HG02852 (cell line): ENCODE measurements around the gene ZHX3.

Experiments
- ATAC-seq: cut with Tn5 transposase; IDR thresholded peaks from one replicate; pipeline ENCODE4 v1.9.1; 2021; ENCODE audit warnings: mild to moderate bottlenecking, moderate library complexity; ENCODE audit not compliant: unreplicated experiment

The ZHX3 gene, protein sequence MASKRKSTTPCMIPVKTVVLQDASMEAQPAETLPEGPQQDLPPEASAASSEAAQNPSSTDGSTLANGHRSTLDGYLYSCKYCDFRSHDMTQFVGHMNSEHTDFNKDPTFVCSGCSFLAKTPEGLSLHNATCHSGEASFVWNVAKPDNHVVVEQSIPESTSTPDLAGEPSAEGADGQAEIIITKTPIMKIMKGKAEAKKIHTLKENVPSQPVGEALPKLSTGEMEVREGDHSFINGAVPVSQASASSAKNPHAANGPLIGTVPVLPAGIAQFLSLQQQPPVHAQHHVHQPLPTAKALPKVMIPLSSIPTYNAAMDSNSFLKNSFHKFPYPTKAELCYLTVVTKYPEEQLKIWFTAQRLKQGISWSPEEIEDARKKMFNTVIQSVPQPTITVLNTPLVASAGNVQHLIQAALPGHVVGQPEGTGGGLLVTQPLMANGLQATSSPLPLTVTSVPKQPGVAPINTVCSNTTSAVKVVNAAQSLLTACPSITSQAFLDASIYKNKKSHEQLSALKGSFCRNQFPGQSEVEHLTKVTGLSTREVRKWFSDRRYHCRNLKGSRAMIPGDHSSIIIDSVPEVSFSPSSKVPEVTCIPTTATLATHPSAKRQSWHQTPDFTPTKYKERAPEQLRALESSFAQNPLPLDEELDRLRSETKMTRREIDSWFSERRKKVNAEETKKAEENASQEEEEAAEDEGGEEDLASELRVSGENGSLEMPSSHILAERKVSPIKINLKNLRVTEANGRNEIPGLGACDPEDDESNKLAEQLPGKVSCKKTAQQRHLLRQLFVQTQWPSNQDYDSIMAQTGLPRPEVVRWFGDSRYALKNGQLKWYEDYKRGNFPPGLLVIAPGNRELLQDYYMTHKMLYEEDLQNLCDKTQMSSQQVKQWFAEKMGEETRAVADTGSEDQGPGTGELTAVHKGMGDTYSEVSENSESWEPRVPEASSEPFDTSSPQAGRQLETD

DNA sequence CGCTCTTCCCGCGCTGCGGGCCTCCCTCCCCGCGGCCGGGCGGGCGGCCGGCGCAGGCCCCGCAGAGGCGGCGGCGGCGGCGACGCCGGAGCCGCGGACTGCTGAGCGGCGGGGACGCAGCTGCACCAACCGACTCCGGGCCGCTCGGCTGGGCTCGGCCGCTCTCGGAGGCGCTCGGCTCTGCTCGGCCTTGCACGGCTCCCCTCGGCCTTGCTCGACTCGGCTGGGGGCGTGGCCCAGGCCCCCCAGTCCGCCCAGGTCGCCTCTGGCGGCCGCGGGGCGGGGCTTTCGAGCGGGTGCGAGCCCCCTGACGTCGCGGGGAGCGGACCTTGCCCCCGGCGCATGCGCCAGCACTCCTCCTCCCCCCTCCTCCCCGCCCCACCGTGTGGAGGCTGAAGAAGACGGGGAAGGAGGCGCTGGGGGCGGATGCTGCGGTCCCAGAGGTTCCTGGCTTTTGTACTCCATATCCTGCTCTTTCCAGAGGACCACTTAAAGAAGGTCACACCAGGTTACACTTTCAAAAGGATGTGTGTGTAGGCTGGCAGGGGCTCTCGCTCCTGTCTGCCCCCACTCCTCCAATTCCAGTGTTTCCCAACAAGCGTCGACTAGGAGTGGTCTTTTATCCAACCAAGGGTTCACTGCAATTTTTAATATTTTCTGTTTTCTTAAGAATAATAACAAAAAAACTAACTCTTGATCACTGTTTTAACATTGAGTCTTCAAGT, at the start of gene ZHX3:
ZHX3 (minus strand) TSS at position 186 of the 725 bp plus-strand sequence. CDS start 112,815 bp downstream, outside the sequence.
- ATAC-seq: peak; percentile 96

DNA sequence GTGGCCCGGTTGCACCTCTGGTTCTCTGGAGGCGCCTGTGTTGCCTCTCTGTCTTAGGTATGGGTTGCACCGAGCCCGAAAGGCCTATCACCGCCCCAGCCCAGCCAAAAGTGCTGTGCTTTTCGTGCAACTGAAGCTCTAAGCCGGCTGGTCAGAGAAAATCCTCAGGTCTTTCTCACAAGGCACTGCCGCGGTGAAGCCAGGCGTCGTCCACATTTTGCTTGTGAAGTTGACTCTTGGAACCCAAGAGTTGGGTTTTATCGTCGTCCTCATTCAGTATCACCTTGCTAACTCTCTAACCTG, 49.8 kb upstream of the ZHX3 start:
- ATAC-seq: no peak

DNA sequence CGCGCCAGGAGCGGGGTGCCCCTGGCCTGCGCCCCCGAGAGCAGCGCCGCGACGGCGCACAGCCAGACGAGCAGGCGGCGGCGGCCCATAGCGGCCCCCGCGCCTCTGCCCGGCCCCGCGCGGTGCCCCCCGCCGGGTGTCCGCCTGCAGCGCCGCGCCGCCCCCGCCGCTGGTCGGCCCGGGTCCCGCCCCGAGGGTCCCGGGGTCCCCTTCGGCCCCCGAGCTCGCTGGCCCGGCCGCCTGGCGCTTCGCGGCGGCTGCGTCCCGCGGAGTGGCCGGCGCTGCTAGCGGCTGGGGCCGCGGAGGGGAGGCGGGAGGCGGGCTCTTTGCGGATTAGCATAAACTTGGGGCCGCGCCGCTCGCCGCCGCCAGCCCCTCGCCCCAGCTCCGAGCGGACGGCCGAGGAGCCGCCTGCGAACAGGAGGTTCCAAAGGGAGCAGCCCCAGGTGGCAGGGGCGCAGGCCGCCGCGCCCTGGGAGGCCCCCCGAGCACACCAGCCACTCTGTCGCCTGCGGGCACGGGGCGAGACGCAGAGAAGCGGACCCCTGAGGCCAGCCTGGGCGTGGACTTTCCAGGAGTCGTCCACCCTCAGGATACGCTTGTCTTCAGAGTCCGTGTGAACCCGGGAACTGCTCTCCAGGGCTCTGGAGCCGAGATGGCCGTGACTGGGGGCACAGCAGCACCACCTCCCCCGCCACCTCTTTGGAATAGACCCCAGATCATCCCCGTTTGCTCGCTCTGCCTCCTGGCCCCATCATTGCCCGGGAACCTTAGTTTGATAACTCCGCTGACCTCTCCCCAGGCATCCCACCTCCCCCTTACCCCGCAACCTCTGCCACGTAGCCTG, 49.2 kb upstream of the ZHX3 start, which contains the start of gene EMILIN3:
EMILIN3 (minus strand) TSS at position 273 of the 847 bp plus-strand sequence; CDS start at position 89, 184 bp downstream.
- no peak for ATAC-seq

DNA sequence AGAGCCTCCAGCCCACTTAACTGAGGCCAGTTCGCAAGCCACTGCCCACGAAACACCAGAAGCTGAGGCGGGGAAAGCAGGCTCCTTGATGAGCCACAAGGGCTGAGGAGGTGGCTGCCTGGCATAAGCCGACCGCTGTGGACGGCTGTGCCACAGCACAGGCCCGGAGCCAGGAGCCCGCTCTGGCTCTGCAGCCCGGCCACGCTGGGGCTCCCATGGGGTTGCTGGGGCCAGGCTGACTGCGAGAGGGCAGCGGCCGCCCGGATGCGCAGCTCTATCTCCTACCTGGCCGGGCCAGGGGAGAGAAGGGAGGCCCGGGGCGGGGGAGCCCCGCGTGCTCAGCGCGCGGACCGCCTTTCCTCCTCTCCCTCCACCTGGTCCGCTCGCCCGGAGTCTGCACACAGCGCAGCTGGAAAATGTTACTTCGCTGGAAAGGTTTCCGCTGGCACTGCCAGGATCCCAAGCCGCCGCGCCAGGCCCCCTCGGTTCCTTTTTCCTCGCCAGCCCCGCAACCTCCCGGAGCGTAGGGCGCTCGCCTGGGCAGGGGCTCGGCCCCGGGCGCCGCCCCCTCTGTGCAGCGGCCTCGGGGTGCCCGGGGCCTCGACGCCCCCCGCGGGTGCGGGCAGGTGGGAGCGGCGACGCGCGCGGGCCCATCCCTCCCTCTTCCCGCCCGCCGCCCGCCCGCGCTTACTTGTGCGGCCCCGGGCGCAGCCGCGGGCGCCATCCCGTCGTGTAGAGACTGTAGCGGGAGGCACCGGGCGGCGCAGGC, 48.4 kb upstream of the ZHX3 start:
- no peak for ATAC-seq

DNA sequence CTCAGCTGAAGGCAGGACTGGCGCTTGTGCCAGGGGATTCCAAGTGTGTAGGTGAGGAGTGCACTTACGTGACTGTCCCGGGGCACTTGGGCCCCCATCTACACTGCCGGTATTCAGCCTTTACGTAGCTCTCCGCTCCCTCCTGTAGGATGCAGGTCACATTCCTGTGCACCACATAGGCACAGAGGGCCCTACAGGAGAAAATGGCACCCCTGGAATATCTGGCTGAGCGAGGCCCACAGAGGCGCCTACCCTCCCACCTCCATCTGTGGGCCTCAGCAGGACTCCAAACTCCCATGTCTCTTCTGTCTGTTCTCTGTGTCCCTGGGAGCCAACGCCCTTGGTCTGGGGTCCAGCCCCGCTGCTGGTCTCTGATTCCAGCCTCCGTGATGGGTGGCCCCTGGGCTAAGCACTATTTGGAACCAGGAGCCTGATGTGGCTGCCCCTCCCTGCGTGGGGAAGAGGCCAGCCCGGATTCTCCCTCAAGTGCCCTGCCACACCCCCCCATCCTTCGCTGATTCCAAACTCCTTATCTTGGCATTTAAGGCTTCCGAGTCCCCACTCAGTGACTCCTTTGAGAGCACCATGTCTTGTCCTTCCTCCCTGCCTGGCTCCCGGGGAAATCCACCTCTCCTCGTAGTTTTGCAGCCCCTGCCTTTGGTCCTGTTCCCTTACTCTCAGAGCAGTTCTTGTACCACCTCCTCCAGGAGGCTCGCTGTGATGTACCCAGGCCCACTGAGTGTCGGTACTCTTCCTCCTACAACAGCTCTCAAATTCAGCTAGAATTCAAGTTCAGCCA, 47.6 kb upstream of the ZHX3 start:
- no peak for ATAC-seq

DNA sequence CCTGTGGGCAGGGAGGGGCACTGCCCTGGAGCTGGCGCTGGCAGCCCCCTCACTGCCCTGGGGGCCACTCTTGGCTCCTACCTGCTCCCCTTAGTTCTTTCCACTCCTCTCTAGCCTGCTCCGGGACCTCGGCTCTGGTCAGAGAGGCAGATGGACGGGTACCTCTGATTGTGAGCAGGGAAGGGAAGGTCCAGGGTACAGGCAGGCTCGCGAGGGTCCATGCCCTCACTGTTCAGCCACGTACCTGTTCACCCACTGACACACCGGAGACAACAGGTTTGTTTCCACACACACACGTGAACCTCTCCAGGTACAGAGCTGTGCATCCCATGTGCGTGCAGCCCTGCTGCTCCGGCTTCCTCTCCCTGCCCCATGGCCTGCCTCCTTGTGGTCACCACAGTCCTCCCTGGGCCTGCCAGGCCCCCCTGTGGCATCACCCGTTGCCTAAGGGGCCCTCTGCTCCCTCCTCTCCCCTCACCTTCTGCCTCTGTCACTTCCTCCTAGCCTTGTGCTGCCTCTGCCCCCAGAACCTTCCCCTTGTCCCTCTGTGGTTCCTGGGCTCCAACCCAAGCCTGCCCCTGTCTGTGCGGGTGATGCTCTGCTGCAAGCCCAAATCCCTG, 46.8 kb upstream of the ZHX3 start:
- no peak for ATAC-seq

DNA sequence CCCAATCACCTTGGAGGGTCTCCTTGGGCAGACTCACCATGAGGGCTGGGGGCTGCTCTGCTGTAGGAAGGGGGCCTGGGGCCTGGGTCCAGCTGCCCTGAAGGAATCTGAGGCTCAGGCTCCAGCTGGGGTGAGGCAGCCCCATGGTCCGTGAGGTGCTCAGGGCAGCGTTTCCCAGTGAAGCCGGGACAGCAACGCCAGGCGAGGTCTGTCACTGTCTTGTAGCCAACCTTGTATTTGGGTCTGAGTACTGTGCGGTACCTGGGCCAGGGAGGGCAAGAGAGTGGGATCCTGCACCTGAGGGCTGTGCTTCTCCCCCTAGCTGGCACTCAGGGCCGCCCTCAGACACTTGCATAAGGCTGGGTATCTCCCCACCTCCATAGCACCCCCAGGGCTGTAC, 46.1 kb upstream of the ZHX3 start:
- ATAC-seq: no peak

DNA sequence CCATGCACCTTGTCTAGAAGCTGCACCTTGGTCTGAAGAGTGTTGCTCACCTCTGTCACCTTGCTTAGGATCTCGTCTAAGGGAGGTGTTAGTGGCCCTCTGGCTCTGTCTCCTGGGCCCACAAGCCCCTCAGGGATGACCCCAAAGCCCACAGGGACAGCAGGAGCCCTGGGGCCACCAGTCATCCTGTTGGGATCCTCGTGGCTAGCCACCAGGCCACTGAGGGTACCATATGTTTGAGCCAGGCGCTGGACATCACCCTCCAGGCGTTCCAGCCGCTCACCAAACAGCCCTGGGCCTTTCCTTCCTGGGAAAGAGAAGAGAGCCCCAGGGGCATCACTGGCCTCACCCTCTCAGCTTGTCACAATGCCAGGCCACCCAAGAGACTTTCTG, 45.2 kb upstream of the ZHX3 start:
- no peak for ATAC-seq

DNA sequence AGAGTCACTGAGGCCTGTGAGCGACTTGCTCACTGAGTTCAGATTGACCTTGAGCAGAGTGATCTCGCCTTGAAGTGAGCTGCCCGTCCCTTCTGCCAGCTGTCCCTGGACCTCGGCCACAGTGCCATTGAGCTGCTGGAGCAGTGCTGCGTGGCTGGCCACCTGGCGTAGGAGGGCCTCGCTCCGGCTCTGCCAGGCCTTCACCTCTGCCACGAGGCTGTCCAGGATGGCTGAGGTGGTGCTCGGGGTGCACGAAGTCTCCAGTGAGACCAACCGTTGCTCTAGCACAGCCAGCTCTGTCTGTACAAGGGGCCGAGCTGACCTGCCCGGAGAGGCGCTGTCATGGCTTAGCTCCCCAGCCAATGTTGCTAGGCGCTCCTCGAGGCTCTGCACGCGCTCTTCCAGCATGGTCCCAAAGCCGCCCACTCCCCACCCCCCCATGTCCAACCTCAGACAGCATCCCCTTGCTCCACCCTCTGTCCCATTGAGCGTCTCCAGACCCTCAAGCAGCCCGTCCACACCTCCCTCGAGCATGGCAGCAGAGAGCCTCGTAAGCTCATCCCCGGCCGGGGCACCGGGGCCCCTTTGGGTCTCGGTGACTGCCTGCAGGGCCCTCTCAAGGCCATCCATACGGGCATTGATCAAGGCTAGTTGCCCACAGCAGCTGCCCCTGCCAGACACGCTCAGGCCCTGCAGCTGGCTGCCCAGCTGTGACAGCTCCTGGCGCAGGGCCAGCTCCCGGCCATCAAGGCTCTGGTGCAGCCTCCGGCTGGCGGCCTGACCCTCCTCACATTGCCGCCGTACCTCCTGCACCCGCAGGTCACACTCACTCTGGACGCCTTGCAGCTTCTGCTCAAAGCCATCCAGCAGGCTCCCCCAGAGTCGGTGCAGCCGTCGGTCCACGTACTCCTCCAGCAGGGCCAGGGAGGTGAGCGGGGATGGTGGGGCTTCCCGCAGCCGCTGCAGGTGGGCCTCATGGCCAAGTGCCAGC, 44.5 kb upstream of the ZHX3 start:
- no peak for ATAC-seq

DNA sequence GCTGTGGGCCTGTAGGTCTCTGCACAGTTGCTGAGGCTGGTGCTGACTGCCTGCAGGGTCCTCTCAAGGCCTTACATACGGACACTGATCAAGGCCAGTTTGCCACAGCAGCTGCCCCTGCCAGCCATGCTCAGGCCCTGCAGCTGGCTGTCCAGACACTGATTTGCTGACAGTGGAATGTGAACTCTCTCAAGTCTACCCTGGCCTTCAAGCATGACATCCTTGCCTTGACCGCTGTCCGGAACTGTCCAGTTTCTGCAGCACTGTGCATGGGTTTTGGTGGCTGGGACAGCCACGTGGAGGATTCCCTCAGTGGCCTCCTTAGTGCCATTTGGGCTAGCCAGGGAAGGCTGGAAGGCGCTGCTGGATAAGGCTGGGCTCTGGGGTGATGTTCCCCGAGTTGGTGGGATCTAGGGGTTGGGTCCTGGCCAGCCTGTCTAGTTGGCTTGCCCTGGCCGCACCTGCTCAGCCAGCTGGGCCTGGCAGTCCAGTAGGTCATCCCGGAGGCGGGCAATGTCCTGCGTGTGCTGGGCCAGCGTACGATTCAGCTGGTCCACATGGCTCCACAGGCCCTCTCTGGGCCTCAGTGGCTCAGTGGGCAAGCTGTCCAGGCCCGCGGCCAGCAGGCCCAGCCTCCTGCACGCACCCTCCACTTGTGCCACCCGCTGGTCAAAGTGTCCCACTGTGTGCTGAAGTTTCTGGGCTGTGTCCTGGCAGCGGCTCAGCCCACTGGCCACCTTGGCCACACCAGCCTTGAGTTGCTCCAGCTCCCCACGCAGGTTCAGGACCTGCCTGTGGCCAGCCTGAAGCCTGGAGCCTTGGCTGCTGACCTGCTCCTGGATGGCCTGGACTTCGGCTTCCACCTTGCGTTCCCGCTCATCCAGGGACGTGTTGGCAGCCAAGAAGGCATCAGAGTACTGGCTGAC, 43.6 kb upstream of the ZHX3 start:
- ATAC-seq: no peak

DNA sequence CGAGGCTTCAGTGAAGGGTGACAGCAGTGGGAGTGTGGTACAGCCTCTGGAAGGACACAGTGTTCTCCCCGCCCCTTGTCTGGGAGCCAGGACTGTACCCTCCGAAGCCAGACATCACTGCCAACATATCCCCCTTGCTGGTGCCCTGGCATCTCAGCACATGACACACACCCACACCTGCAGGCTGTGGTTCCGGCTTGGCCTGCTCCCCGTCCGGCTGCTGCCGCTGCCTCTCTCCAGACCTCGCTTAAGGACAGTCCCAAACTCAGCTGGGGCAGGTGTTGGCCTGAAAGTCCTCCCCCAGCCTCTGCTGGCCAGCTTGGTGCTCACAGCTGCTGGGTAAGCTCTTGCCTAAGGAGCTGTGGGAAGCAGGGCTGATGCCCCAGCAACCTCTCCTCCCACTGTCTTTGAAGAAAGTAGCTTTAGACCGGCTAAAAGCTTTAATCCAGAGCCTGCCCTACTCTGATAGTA, 42.0 kb upstream of the ZHX3 start:
- no peak for ATAC-seq

DNA sequence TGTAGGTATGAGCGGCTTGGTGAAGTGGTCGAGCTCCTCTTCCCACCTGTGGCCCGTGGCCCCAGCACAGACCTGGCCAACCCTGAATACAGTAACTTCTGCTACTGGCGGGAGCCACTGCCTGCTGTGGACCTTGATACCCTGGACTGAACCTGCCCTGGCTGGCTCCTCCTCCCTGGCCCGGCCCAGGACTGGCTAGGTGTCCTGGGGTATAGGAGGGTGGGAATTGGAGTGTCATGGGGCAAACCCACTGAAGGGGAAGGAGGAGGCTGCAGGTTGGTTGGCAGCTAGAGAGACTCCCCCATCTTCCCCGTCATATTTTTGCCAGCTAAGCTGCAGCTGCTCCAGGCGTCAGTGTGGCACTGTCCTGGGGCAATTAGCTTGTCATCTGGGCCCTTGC, 41.2 kb upstream of the ZHX3 start:
- no peak for ATAC-seq

DNA sequence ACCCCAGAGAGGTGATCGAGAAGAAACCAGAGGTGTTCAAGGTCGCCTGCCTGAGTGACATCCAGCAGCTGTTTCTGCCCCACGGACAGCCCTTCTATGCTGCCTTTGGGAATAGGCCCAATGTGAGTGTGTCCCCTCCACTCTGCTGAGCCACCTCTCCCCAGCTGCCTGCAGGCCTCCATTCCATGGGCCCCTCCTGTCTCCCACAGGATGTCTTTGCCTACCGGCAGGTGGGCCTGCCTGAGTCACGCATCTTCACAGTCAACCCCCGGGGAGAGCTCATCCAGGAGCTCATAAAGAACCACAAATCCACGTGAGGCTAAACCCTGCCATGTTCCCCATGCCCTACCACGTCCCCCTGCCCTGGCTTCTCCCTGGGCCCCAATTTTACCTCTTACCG, 40.7 kb upstream of the ZHX3 start:
- ATAC-seq: no peak

DNA sequence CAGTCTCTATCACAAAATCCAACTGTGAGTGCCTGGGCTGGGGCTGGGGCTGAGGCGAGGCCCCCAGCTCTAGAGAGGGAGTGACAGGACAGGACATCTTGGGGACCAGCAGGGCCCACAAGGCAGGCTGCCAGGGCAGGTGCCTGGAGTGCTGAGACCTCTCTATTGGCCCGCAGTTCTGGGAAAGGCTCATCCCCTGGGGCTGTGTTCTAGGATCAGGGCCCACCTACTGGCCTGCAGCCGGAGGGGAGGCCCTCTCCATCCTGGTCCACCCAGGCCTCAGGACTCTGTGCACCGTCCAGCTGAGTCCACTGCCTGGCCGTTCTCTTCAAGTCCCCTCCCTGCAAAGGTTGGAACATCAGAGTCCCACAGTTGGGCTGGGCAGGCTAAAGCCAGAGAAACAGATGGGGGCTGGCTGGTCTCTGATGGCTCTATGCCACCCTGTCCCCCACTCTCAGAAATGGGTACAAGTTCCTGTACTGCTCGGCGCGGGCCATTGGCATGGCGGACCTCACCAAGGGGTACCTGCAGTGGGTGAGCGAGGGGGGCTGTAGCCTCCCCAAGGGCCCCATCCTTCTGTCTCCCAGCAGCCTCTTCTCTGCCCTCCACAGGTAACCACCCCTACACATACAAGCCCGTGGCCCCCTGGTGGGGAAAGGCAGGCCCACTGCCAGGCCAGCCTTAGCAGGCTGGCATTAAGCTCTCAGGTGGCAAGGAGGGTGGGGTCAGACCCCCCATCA, 40.1 kb upstream of the ZHX3 start:
- ATAC-seq: no peak

DNA sequence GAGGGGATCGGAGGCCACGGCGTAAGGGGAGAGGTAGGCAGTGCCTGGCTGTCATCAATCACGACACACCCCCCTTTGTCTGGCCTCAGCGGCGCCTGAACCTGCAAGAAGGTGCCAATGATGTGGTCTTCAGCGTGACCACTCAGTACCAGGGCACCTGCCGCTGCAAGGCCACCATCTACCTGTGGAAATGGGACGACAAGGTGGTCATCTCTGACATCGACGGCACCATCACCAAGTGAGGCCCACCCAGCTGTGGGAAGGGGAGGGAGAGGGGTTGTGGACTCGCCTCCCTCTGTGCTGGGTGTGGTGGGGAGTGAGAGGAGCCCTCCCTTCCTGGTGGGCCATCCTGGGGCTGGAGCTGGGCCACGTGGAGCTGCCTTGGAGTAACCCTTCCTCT, 39.4 kb upstream of the ZHX3 start:
- ATAC-seq: no peak
